Measurements from ENCODE around the gene SEPSECS. TPM values are rescaled to one million over a fixed set of nuclear protein-coding genes. Genes with fewer than 3 reads are reported as not detected.

The SEPSECS gene
- total and polyA plus RNA-seq, 2 of the 8 experiments (the other 6 are each of a cell fraction or from before 2014, with no cell fraction given), result 1.9 to 4.1 TPM

GRCh38 chr4:25117716-25118472 is 42.4 kb downstream of the SEPSECS start (continued):
- no peak for TF ChIP-seq CHD7 (IDR thresholded peaks at IDR 0.05; ENCODE audit: insufficient replicate concordance, low read length)
- no peak for TF ChIP-seq MAFK (IDR thresholded peaks at IDR 0.05; ENCODE audit: low read depth, low read length)
- TF ChIP-seq JUN (IDR thresholded peaks at IDR 0.05; ENCODE audit: low read depth, low read length), result no peak
- TF ChIP-seq RAD21 (IDR thresholded peaks at IDR 0.05 in 1 of 2, conservative IDR thresholded peaks at IDR 0.05 in 1 of 2; ENCODE audit: low read depth in 2 of 2, low read length in 2 of 2), result no peak
- no peak for TF ChIP-seq SIX5 (IDR thresholded peaks at IDR 0.05; ENCODE audit: low read depth, low read length)
- TF ChIP-seq TAF7 (optimal IDR thresholded peaks at IDR 0.05; ENCODE audit: borderline replicate concordance, low read depth, low read length), result no peak
- no peak for TF ChIP-seq POU5F1 (IDR thresholded peaks at IDR 0.05; ENCODE audit: low read depth, low read length)
- TF ChIP-seq KDM4A (IDR thresholded peaks at IDR 0.05; ENCODE audit: low read depth, low read length, severe bottlenecking), result no peak
- TF ChIP-seq SRF (IDR thresholded peaks at IDR 0.05; ENCODE audit: low read depth, low read length), result no peak
- TF ChIP-seq NRF1 (IDR thresholded peaks at IDR 0.05; ENCODE audit: low read depth, low read length), result no peak

Measured in H1 (cell line).